Peyer's patch (tissue), 4 donors: Measurements from ENCODE around the gene ZC3H12D.

Experiments used
- POLR2A ChIP-seq, 2 donors: fragments of 450-650 bp; IDR thresholded peaks; one replicate each; pipeline ENCODE4 v1.5.1; 2017; ENCODE audit warnings: antibody characterized with exemption in 2 of 2, mild to moderate bottlenecking in 2 of 2, moderate library complexity in 2 of 2
- TF ChIP-seq, protein P1 (sequence below), 6 experiments: fragments of 450-650 bp in 4 of 6; fragments of 200-600 bp in 2 of 6; sonication (generic) in 1 of 6; IDR thresholded peaks; one replicate each; pipeline ENCODE4 v1.5.1; 2017 to 2019; ENCODE audit warnings: antibody characterized with exemption in 6 of 6, mild to moderate bottlenecking in 3 of 6, moderate library complexity in 1 of 6

DNA sequence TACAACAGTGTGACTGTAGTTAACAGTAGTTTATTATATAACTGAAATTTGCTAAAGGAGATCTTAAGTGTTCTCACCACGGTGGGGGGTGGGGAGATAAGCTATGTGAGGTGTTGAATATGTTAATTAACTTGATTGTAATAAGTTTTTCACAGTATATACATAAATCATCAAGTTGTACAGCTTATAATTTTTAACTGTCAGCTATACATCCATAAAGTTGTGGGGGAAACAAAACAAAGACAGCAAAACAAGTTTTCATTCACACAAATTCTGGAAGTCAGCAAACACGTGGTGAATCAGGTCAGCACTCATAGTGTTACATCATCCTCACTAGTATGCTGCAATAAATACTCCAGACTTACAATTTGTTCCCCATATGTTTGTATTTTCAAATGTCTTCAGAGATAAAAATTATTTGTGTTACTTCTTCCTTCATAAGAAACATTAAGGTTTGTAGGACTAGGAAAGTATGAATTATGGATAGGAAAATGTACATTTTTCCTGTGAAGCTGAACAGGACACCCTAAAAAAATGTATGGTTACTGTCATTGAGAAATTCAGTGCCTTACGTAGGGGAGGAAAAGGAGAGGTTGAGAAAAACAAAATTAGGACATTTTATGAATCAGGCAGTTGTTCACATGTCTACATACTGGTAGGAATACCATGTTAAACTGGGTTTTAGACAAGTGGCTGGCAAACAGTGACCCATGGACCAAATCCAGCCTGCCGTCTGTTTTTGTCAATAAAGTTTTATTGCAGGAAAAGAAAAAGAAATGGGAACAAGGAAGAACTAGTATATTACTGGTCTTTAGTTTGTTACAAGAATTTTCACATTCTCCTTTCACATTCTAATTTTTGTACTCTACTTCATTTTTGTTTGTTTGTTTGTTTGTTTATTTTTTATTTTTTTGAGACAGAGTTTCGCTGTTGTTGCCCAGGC lies 78.7 kb downstream of the ZC3H12D start:
- TF ChIP-seq, protein P1, sequence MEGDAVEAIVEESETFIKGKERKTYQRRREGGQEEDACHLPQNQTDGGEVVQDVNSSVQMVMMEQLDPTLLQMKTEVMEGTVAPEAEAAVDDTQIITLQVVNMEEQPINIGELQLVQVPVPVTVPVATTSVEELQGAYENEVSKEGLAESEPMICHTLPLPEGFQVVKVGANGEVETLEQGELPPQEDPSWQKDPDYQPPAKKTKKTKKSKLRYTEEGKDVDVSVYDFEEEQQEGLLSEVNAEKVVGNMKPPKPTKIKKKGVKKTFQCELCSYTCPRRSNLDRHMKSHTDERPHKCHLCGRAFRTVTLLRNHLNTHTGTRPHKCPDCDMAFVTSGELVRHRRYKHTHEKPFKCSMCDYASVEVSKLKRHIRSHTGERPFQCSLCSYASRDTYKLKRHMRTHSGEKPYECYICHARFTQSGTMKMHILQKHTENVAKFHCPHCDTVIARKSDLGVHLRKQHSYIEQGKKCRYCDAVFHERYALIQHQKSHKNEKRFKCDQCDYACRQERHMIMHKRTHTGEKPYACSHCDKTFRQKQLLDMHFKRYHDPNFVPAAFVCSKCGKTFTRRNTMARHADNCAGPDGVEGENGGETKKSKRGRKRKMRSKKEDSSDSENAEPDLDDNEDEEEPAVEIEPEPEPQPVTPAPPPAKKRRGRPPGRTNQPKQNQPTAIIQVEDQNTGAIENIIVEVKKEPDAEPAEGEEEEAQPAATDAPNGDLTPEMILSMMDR (IDR thresholded peaks at IDR 0.05) = no peak
- TF ChIP-seq POLR2A (IDR thresholded peaks at IDR 0.05) = no peak
